DMS53 treated with DMSO at 0.1 percent for 48 hours (cell line): ENCODE measurements around the gene EIF3K.

ENCODE experiments used
- DNase-seq: peaks from one replicate; lab custom pipeline; 2025; ENCODE audit not compliant: unreplicated experiment; lab: John Stamatoyannopoulos, UW

EIF3K gene

DNA sequence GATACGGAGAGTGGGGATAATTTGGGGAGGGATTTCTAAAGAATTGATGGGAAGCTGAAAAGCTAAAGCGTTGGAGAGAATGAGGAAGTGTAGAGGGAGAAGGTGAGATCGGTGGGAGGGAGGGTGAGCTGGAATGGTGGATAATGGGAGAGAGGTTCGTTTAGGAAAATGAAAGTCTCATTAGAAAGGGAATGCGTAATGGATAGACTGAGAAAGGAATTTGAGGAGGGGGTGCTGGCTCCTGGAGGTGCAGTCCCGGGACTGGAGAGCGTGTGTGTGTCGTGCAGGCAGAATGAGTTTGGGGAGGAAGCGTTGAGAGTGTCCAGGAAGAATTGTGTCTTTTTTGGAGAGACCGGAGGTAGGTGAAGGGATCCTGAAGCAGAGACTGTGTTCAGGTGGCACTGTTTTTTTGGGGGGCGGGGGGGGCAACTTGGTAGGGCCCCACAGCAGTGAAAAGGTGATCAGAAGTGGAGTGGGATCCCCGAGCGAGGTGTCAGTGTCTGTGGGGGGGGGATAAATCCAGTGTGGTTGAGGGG, 29.8 kb downstream of the EIF3K start:
- DNase-seq: no peak

DNA sequence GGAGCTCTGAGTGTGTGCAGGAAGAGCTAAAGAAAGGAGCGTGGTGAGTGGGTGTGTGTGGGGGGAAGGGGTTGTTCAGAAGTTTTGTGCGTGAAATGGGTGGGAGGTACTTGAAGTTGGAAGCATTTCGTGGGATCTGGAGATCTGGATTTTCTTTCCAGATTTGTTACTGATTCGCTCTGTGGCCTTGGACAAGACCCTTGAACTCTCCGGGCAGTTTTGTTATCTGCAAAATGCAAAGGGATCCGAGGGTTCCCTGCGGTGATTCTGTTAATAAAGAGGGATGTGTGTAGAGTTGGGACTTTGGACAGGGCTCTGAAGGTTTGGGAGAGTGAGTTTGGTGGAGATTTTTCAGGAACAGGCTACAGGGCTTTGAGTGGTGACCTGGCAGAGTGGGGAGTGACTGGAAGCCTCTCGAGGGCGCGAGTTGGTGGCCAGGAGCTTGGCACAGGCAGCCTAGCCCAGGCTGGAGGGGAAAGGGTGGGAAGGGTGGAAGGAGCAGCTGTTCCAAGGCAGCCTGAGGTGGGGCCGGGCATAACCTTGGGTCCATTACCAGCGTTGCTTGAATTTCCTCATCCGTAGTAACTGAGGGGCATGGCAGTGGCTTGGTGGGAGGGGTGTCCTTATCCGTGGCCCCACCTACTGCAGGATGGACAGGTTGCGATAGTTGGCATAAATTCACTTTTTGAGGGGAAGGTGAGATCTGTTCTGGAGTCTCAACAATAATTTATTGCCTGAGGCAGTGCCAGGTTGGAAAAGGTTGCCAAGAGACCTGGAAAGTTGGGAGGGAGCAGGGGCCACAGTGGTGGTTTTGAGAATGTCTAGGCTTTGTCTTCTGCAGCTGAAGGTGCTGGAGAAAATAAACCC, 30.6 kb downstream of the EIF3K start:
- DNase-seq: no peak

DNA sequence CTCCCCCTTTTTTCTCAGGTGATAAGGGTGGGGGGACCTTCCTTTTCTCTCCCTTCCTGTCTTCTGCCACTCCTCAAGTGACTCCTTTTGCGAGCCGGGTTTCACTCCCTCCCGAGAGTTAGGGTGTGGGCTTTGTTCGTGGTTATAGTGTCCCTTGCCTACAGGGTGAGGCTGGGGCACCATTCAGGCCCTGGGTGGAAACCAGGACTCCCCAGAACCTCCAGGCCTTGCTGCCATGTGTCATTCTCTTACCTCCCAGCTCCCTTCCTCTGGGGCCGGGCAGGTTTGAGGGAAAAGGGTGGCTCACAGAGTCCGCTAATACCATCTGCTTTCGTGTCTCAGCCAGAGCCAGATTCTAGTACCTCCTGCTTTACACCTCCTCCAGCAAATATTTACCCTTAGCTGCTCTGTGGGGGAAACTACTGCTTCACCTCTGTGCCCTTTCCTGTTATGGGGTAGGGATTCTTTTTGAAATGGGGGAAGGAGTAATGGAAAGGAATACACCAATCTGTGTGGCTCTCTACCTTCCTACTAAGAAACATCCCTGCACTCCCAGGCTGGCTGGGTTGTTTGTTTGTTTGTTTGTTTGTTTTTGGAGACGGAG, 31.3 kb downstream of the EIF3K start:
- DNase-seq: no peak

- no peak for DNase-seq
These were observed 32.1 kb downstream of the EIF3K start for GRCh38 chr19:38650911-38651584.

DNA sequence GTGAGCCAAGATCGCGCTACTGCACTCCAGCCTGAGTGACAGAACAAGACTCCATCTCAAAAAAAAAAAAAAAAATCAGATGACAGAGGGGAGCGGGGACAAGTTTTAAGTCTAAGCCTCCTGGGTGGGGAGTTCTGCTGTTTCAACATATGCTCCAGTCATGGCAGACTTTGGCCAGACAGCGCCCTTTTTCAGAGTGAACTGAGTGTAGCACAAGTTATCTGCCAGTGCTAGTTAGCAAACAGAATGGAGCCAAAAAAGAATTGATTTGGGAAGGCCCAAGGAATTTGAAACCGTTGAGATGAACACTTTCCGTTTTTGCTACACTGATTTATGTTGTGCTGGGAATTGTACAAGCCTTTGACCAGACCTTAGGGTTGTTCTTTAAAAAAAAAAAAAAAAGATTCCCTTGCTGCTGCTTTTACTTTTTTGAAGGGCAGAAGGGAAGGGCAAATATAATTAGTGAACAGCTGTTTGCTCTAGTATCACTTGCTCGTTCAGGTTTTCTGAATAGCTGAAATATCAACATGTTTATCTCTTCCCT, 34.1 kb downstream of the EIF3K start:
- no peak for DNase-seq

GRCh38 chr19:38654628-38655055, 35.7 kb downstream of the EIF3K start:
- DNase-seq: no peak

DNA sequence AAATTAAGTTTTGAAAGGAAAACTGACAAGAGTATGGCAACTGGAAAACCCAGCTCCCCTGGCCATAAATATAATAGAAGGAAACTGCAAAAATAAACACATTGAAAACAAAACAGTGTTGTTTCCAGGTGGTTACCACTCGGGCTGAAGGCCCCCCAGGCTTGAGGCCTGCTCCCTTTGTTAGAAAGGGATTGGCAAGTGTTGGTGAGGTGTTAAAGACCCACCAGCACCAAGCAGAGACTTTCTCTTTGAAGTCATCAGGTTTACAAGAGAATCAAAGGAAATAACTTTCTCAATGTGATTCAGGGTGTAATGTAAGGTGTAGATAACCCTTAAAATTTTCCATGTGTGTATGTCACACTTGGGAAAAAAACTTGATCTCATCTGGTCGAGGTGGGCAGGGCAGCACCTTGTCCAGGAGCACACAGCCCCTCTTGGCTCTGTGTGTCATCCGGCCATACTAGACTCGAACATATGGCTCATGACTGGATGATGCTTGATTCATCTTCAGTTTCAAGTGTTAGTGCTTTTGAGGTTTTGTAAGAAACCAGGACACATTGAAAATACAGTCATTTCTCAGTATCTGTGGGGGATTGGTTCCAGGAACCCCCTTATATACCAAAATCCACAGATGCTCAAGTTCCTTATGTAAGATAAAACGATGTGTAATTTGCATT, 36.3 kb downstream of the EIF3K start:
- no peak for DNase-seq

GRCh38 chr19:38656171-38656981, 37.4 kb downstream of the EIF3K start:
- DNase-seq: no peak

GRCh38 chr19:38657633-38658222, 38.7 kb downstream of the EIF3K start:
- DNase-seq: no peak

GRCh38 chr19:38658462-38659306, 39.7 kb downstream of the EIF3K start:
- peak; percentile 93 for DNase-seq

DNA sequence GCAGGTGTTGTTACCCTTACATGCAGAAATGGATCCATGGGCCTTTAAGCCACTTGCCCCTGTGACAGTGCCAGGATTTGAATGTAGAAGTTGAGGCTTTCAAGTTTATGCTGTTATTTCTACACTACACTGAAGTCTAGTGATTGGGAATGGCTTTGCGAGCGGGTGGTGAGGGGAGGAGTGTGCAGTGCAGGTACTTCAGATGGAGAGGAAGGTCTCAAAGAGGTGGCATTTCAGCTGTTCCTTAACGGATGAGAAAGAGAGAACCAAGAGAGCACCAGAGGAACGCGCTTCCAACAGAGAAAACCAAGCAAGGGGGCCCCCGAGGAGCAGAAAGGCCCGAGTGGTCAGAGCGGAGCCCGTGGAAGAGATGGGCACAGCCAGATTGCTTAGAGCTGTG, 41.7 kb downstream of the EIF3K start:
- no peak for DNase-seq

- DNase-seq: no peak
These were observed 42.1 kb downstream of the EIF3K start for GRCh38 chr19:38661136-38661535.

- peak; percentile 91 for DNase-seq
These were observed 43.0 kb downstream of the EIF3K start for GRCh38 chr19:38661996-38662395.

- DNase-seq: no peak
These were observed 43.7 kb downstream of the EIF3K start for GRCh38 chr19:38662537-38663155.

- no peak for DNase-seq
These were observed 44.2 kb downstream of the EIF3K start for GRCh38 chr19:38663156-38663651.

DNA sequence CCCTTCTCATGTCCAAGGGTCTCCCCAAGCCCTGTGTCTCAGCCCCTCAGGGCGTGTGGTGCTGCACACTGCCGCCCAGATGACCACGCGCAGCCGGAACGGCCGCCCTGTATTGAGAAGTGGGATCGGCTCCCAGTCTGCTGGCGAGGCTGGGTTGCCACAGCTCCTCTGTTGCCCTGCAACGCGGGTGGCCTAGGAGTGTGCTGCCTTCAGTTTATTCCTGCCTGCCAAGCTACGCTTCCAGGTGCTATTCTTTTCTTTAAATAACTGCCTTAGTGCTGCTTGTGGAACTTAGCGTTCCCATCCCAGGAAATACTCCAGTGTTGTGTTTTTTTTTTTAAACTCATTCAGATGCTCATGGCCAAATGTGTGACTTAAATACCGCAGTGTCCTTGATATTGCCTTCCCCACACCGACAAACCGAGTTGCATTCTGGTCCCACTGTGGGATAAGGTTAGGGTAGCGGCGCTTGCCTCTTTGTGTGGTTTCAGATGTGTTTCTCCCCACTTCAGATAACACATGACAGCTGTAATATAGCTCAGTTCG, 45.0 kb downstream of the EIF3K start:
- no peak for DNase-seq

DNA sequence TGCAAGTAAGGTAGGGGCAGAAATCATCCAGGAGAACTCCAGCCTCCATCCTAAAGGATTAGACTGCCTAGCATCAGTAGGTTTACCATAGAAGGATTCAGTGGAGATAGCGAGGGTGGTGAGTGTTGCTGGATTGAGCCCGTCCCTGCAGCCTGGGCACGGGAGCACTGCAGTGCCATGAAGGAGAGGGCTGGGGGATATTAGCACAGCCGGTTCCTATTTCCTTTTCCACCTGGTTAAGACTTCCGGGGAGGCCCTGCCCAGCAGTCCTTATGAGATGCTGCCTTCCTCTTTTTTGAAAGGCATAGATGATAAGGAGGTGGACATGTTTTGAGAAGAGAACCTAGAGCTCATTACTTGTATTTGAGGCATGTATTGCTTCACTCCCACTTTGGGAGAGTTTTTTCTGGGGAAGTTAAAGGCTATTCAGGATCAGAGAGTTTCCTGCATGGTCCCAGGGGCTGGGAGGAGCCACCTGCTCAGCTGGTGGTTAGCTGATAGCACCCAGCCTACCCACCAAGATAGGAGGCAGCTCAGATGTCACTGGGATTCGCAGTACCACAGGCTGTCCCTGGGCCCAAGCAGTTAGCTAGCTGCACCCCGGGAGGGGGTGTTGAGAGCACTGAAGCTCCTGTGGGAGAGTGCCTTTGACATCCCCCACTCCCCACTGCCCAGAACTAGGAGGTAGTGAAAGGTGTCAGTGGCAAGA, 45.7 kb downstream of the EIF3K start:
- DNase-seq: no peak
